Stimulated activated CD4-positive, alpha-beta T cell treated with anti-CD3 and anti-CD28 coated beads, Interleukin-1b, Interleukin-23, amount 100 ng/mL, for 24 hours (primary cell): ENCODE results near the gene WDTC1.

Experiments
- DNase-seq, 4 experiments: peaks; one replicate each; pipeline ENCODE4 v3.0.0-alpha.2; 2020; ENCODE audit warnings: low read depth in 4 of 4, low spot score in 1 of 4

Gene WDTC1

GRCh38 chr1:27355683-27356082 lies 121.3 kb downstream of the WDTC1 start:
- no peak for DNase-seq

DNA sequence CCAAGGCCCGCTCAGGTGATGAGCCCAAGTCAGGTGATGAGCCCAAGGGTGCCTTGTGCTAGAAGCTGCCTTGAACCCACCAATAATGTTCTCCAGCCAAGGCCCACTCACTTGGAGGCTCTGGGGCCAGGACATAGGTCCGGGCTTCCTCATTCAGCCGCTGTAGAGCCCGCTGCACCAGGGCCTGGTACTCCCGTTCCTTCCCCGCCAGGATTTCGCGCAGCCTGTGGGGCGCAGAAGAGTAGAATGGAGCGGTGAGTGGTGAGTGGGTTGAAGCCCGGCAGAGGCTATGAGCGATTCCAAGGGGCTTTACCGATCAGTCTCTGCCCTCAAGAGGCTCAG lies 121.8 kb downstream of the WDTC1 start:
- no peak for DNase-seq

GRCh38 chr1:27356619-27357280 lies 122.3 kb downstream of the WDTC1 start:
- no peak for DNase-seq

DNA sequence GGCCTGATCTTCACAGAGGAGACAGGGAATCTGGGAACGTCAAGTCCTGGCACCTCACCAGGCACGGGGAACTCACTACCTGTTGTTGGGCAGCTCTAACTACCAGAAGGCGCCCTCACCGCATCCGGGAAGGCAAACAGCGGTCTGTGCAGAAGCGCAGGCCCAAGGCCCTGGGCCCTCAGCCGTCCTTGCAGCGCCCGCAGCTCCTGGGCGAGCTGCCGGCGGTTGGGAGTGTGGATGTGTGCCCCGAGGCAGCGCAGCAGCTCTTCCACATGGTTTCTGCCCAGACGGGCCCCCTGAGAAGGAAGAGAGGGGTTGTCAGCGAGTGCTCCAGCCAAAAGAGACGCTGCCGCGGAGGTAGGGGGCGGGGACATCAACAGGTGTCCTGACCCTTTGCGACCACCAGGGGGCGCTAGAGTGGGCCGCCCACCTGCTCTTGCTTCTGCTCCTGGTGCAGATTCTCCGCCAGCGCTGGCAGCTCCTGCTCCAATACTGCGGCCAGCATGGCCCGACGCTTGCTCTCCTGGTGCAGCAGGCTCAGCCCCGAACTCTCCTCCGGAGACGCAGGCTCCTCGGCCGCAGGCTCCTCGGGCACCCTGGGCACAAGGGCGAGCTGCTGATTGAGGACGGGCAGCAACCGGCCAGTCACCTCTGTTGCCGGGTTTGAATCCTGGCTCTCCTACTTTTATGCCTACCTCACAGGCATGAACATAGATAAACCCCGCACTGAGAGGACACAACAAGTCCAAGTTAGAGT lies 123.0 kb downstream of the WDTC1 start:
- peak in 3 of 4 experiments; percentile 57 to 74 (median 69) for DNase-seq
